HG02610 (cell line): ENCODE results near the gene PARD3B.

Experiments used
- ATAC-seq: cut with Tn5 transposase; IDR thresholded peaks from one replicate; pipeline ENCODE4 v1.9.1; 2021; ENCODE audit warnings: mild to moderate bottlenecking, moderate library complexity; ENCODE audit not compliant: unreplicated experiment

The PARD3B gene

GRCh38 chr2:204920776-204921175 lies 375.5 kb downstream of the PARD3B start:
- no peak for ATAC-seq

DNA sequence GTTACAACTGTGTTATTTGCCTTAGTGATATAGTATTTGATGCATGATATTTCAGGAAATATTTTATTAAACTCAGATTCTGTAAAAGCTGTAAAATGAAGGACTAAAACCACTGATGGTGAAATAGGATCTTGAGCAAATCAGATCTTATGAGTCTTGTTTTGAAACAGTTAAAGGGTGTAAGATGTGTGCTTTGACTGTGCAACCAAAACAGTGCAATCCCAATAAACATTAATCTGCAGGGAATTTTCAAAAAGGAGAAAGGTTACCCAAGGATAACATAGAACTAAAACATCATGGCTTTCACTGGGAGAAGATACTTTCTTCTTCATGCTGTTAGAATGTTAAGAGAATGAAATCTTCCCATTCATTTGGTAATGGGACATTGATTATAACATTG lies 378.7 kb downstream of the PARD3B start:
- ATAC-seq = no peak

- no peak for ATAC-seq
Measured at GRCh38 chr2:204931562-204931961, 386.3 kb downstream of the PARD3B start.

DNA sequence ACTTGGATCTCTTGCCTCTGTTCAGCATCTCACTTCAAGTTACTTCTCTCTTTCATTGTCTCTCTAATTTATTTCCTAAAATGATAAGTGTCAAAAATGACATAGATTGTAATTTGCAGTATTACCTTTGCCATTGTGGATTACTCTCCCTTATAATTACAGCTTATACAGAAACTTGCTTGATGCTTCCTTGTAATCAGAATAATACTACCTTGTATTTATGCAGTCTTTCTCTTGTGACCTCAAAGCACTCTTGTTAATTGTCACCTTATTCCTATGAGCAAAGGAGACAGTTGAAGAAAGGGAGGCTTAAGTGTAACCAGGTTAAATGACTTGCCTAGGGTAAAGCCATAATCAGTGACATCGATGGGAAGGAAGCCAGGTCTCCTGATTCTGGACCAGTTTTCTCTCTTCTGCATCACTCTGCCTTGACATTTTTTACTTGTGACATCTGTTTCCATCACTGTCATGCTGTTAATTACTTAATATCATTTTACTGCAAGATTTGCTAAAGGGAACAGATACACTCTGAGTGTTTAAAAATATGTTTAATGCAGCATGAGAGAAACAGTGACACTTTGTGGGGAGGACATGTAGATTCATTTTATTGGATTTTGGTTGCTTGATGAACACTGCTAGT lies 388.6 kb downstream of the PARD3B start:
- ATAC-seq = no peak

DNA sequence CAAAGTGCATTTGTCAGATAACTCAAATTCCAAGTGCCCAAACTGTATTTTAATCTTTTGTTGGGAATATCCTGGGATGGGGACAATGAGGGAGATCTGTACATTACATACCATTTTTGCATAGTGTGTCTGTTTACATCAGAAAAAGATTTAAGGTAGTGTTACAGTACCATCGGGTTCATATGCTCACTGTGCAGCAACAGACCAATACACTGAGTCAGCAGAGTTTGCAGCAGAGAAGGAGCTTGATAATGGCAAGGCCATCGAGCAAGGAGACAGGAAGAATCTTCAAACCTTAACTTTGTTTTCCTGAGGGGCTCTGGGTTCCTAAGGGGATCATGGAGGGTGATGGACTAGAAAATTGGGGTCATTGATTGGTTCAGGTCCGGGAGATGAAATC lies 399.7 kb downstream of the PARD3B start:
- ATAC-seq = no peak

GRCh38 chr2:204945376-204945775 lies 400.1 kb downstream of the PARD3B start:
- no peak for ATAC-seq

DNA sequence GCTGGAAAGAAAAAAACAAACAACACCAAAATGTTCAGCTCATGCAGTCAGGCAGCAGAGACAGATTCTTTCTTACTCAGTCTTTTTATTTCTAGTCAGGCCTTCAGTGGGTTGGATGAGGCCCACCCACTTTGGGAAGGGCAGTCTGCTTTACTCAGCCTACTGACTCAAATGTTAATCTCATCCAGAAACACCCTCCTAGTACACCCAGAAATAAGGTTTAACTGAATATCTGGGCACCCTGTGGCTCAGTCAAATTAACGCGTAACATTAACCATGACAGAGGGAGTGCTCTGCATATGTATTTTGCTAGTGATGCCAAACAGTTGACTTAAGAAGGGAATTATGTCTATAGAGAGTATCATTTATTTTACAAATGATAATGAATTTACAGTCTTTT lies 401.6 kb downstream of the PARD3B start:
- ATAC-seq = no peak

DNA sequence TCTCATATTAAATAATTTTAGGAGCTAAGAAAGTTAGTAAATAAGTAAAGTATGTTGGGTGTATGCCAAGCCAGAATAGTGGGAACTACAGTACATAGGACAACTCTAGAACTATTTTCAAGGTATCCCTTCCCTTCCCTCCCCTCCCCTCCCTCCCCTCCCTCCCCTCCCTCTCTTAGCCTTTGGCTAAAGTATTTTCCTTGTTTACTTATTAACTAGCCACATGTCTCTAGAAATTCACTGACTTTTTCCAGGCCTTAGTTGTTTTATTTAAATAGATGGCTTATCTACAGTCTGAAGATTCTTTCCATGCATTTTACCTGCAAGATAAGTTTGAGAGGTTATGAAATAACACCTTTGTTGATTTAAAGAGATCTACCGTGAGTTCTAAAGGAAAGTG lies 402.1 kb downstream of the PARD3B start:
- no peak for ATAC-seq

GRCh38 chr2:204948024-204948763 lies 402.9 kb downstream of the PARD3B start:
- ATAC-seq = no peak

DNA sequence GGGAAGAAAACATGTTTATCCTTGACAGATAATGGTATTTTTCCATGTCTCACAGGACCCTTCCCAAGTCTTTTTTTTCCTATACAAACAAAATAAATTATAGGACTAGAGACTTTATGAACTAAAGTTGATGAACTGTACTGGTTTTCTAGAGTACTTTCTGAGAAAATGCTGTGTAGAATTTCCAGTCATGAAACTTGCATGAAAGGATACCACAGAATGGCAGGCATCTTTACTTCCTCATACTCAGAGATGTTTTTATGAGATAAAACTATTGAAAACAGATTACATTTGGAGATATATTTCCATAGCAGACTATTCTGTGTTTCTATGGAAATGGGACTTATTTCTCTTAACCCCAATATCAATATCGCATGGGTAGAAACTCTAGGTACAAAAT lies 403.5 kb downstream of the PARD3B start:
- no peak for ATAC-seq

GRCh38 chr2:204950695-204951346 lies 405.5 kb downstream of the PARD3B start:
- no peak for ATAC-seq

- ATAC-seq = no peak
Measured at GRCh38 chr2:204958371-204958770, 413.1 kb downstream of the PARD3B start.

DNA sequence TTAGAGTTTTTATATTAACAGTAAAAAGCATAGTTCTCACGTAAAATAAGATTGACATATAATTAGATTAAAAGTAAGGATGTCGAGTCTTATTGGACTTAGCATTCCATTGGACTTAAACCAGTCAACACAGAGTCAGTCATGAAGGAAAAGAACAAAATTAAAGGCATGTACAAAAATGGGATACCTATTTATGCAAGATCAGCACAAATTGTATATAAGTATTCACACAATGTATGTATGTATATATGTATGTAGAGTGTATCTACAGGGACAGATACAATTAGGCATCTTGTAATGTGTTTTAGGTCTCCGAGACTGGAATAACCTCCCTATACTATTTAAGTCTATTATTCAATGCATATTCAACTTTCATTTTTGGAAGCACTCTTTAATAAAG lies 419.1 kb downstream of the PARD3B start:
- ATAC-seq = no peak

GRCh38 chr2:204966245-204966644 lies 421.0 kb downstream of the PARD3B start:
- ATAC-seq = no peak

DNA sequence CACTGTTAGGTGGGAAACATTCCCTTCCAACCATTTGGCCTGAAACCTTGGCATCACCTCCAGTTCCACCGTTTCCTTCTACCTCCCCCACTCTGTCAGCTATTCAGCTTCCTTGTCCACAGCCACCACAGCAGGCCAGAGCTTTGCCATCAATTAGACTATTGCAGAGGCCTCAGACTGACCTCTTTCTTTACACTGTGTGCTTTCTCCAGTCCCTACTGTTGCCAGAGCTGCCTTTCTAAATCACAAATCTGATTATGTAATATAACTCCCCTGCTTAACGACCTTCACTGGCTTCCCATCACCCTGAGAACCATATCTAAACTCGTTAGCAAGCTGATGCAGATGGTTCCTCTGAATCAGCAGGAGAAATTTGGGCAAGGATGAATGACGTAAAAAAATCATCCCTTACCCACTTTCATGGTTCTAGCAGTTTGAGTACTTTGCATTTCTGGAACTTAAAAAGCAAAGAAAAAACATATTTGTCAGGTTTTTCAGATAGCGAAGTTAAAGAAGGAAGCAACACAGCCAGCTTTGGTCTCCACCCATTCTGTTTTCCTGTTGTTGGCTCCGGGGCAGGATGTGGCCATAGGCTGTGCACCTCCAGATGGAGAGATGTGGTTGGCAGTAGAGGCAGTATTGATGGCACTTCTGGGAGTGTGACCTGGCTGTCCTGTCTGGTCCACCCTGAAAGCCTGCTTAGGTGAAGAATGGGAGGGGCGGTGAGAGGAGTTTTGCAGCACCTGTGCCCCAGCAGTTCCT lies 422.1 kb downstream of the PARD3B start:
- ATAC-seq = no peak

GRCh38 chr2:204971206-204971907 lies 426.1 kb downstream of the PARD3B start:
- ATAC-seq = no peak

- ATAC-seq = no peak
Measured at GRCh38 chr2:204972161-204972560, 426.9 kb downstream of the PARD3B start.

DNA sequence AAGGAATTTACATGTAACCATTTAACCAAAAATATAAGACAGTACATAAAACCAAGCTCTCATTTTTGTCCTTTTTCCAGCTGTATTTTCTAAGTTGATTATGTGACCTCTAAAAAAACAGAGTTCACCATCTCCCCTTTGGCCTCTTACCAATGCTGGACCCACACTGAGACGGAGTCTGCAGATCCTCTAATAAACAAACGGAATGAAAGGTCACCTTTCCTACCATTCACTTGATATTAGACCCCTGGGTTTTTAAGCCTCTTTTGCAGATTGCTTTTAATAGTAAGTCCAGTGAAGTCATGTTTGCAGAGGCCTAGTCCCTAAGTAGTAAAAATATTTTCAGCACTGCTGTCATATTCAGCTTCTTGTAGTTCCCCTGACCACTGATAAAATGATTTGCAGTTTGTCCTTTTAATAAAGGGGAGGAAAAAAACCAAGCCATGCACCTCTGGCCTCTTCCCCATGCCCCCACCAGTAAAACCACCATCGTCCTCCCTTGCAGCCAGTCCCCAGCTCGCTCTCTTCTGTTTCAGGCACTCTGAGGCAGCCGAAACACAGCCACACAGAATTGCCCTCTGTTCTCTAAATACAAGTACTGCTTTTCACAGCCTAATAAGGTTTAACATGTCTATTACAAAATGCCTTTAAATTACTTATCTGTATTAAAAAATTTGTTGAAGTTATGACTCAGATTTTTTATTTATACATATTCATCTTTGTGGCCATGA lies 427.5 kb downstream of the PARD3B start:
- no peak for ATAC-seq

DNA sequence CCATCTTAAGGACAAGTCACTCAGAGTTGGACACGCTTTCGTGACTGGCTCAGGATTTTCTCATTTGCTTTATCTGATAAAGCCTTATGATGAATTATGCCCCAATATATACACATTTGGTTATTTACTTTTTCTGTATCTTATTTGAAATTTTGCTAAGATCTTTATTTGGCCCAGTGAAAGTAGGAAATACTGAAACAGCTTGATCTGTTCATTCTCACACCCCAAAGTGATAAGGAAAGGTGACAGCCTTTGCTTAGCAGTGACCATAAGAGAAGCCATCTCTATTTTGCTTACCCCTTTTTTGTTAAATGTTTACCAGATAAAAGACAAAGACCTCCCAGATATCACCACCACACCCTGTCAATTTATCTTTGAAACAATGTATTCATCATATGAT lies 428.3 kb downstream of the PARD3B start:
- ATAC-seq = no peak

- ATAC-seq = no peak
Measured at GRCh38 chr2:204974487-204974886, 429.2 kb downstream of the PARD3B start.
